ENCODE measurements around the gene PRKG1.
"Not testable (repeated sequence)": the region's sequence is repeated elsewhere in the genome, so short reads cannot be mapped to it uniquely, and the experiment has no call there.

The PRKG1 gene

DNA sequence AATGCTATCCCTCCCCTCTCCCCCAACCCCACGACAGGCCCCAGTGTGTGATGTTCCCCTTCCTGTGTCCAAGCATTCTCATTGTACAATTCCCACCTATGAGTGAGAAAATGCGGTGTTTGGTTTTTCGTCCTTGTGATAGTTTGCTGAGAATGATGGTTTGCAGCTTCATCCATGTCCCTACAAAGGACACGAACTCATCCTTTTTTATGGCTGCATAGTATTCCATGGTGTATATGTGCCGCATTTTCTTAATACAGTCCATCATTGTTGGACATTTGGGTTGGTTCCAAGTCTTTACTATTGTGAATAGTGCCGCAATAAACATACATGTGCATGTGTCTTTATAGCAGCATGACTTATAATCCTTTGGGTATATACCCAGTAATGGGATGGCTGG is 201.8 kb downstream of the PRKG1 start:
- H3K36me3 ChIP-seq (ENCODE audit: control insufficient read depth, insufficient read depth, low read length); H3K4me3 ChIP-seq (ENCODE audit: low read length); H3K27ac ChIP-seq (ENCODE audit: low read depth, low read length); H3K27me3 ChIP-seq (ENCODE audit: control insufficient read depth, insufficient read depth, low read length); H3K4me1 ChIP-seq (ENCODE audit: control insufficient read depth, insufficient read depth, low read length); H3K9ac ChIP-seq (ENCODE audit: low read length): not testable (repeated sequence)

DNA sequence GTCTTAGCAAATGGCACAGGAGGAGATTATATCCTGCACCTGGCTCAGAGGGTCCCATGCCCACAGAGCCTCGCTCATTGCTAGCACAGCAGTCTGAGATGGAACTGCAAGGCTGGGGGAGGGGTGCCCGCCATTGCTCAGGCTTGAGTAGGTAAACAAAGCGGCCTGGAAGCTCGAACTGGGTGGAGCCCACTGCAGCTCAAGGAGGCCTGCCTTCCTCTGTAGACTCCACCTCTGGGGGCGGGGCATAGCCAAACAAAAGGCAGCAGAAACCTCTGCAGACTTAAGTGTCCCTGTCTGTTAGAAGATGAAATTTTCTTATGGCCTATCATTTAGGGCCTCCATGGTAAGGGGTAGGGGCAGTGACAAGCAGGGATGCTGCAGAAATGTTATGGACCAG is 207.1 kb downstream of the PRKG1 start:
- not testable (repeated sequence) for H3K4me1 ChIP-seq (ENCODE audit: control insufficient read depth, insufficient read depth, low read length); H3K36me3 ChIP-seq (ENCODE audit: control insufficient read depth, insufficient read depth, low read length); H3K9ac ChIP-seq (ENCODE audit: low read length); H3K4me3 ChIP-seq (ENCODE audit: low read length); H3K27me3 ChIP-seq (ENCODE audit: control insufficient read depth, insufficient read depth, low read length); H3K27ac ChIP-seq (ENCODE audit: low read depth, low read length)

DNA sequence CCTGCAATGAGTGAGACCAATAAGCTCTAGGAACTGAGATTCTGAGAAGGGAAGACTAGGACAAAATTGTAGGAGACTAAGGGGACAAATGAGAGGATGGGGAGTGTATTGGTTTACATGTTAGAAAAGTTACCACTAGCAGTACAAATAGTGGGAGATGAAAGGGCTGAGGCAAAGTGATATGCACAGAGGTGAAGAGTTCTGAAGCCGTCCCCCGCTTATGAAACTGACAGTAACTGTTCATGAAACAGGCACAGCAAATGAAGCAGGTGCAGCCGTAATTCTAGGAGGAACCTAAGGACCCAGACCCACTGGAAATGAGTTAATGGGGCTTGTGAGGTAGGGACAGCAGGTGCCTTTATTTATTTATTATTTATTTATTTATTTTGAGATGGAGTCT is 211.3 kb downstream of the PRKG1 start:
- H3K27me3 ChIP-seq (ENCODE audit: control insufficient read depth, insufficient read depth, low read length) = no peaks in the 10 kb centered on the region
- no peaks in the 10 kb centered on the region for H3K4me1 ChIP-seq (ENCODE audit: control insufficient read depth, insufficient read depth, low read length)
- H3K27ac ChIP-seq (ENCODE audit: low read depth, low read length) = no peak overlapping the region
- no peaks in the 10 kb centered on the region for H3K36me3 ChIP-seq (ENCODE audit: control insufficient read depth, insufficient read depth, low read length)
- H3K9ac ChIP-seq (ENCODE audit: low read length) = no peak overlapping the region
- H3K4me3 ChIP-seq (ENCODE audit: low read length) = no peak overlapping the region

DNA sequence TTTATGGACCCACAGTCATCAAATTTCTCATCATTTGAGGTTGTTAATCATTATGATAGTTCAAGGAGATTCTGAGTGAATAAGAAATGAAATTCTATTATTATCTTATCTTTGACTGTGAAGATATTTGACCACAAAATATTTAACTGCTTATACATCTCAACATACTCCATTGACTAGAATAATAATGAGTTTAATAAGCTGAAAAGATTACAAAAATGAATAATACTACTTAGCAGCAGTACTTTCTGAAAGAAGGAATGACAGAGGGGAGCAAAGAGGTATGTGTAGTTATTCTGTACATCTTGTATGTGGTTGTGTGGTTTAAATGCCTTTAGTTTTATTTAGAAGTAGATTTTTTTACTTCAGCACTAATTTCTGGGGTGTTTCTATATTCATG is 214.2 kb downstream of the PRKG1 start:
- Histone ChIP-seq H3K4me3 (ENCODE audit: low read length) (no peak overlapping the region), H3K4me1 (ENCODE audit: control insufficient read depth, insufficient read depth, low read length) (no peaks in the 10 kb centered on the region), H3K27ac (ENCODE audit: low read depth, low read length) (no peak overlapping the region), H3K36me3 (ENCODE audit: control insufficient read depth, insufficient read depth, low read length) (no peaks in the 10 kb centered on the region), H3K27me3 (ENCODE audit: control insufficient read depth, insufficient read depth, low read length) (no peaks in the 10 kb centered on the region), H3K9ac (ENCODE audit: low read length) (no peak overlapping the region)

DNA sequence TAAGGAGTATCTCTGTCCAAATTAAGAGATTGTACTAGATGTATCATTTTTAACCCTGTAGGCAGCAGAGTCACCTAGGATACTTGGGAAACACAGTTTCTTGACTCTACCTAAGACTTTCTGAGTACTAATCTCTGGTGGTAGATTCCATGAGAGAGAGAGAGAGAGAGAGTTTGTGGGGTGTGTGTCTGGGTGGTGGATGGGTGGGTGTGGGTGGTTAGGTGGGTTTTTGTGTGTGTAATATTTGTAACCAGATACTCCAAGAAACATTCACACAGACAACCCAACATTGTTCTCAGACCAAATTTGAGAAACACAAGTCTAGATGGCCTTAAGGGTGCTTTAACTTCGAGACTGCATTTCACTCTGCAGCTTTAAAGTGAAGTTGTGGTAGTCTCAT is 215.2 kb downstream of the PRKG1 start:
- no peaks in the 10 kb centered on the region for H3K4me1 ChIP-seq (ENCODE audit: control insufficient read depth, insufficient read depth, low read length)
- no peak overlapping the region for H3K4me3 ChIP-seq (ENCODE audit: low read length)
- no peak overlapping the region for H3K27ac ChIP-seq (ENCODE audit: low read depth, low read length)
- no peaks in the 10 kb centered on the region for H3K36me3 ChIP-seq (ENCODE audit: control insufficient read depth, insufficient read depth, low read length)
- no peak overlapping the region for H3K9ac ChIP-seq (ENCODE audit: low read length)
- H3K27me3 ChIP-seq (ENCODE audit: control insufficient read depth, insufficient read depth, low read length) = no peaks in the 10 kb centered on the region

DNA sequence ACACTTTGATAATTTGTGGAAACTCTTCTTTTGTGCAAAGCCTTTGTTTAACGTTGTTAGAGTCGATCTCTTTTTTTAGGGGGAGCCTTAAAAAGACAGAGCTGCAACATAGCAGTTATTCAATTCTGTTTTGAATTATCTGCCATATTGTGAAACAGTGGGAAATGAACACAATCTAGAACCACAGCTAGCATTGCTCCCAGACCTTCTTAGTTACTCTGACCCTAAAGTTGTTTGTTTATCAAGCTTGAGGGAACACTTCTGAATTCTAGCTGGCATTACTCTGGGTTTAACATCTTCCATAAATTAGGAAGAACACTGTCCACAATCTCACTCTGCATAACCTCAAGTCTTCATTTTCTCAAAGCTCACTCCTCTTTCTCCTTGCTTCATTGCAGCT is 217.7 kb downstream of the PRKG1 start:
- Histone ChIP-seq H3K4me1 (ENCODE audit: control insufficient read depth, insufficient read depth, low read length) (no peaks in the 10 kb centered on the region), H3K9ac (ENCODE audit: low read length) (no peak overlapping the region), H3K27me3 (ENCODE audit: control insufficient read depth, insufficient read depth, low read length) (no peaks in the 10 kb centered on the region), H3K36me3 (ENCODE audit: control insufficient read depth, insufficient read depth, low read length) (no peaks in the 10 kb centered on the region), H3K4me3 (ENCODE audit: low read length) (no peak overlapping the region), H3K27ac (ENCODE audit: low read depth, low read length) (no peak overlapping the region)

DNA sequence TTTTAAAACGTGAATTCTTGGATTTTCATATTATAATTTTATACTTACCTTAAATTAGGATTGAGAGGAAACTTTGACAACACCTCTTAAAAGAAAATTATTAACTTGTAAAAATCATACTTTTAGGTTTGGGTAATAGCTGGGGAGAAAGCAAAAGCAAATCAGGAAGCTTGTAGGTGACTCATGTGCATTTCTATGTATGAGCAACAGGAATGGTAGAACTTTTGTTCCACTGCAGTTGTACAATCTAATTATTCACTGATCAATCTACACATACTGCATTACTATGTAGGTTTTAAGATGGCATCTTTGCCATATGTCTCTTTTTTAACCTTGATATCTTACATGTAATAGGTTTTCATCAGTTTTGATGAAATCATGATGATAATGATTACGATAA is 223.2 kb downstream of the PRKG1 start:
- Histone ChIP-seq H3K9ac (ENCODE audit: low read length) (no peak overlapping the region), H3K4me1 (ENCODE audit: control insufficient read depth, insufficient read depth, low read length) (peaks cover 6% of the 10 kb centered on the region), H3K27ac (ENCODE audit: low read depth, low read length) (no peak overlapping the region), H3K4me3 (ENCODE audit: low read length) (no peak overlapping the region), H3K36me3 (ENCODE audit: control insufficient read depth, insufficient read depth, low read length) (no peaks in the 10 kb centered on the region), H3K27me3 (ENCODE audit: control insufficient read depth, insufficient read depth, low read length) (no peaks in the 10 kb centered on the region)

DNA sequence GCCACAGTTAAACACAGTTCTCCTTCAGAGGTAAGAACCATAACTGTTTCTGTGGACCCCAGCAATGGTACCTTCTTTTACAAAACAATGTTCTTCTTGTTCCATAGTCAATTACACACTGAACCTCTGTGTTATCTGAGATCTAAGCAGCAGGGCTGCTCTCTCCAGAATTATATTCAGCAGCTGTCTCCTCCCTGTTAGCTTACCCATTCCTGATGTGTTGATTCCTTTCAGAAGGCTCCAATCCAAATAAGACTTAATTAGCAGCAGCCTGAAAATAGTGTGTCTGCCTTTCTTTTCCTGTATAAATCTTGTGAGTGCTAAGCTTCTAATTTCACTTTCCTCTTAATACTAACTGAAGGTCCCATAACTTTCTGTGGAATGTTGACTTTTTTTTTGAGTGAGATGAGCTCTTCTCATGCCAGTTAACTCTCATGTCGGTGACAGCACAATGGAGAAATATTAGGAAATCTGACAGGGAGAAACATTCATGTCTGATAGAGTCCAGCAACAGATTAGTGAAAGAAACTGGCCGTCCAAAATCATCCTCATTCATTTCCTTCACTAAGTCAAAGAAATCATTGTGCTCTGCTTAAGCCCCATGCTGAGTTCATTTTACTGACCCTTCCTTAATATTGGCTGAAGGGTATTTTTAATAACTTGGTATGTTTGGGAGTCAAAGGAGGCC is 226.5 kb downstream of the PRKG1 start:
- Histone ChIP-seq H3K27me3 (ENCODE audit: control insufficient read depth, insufficient read depth, low read length) (no peaks in the 10 kb centered on the region), H3K4me1 (ENCODE audit: control insufficient read depth, insufficient read depth, low read length) (peaks cover 11% of the 10 kb centered on the region), H3K4me3 (ENCODE audit: low read length) (no peak overlapping the region), H3K9ac (ENCODE audit: low read length) (no peak overlapping the region), H3K27ac (ENCODE audit: low read depth, low read length) (peak overlapping the region; percentile 71), H3K36me3 (ENCODE audit: control insufficient read depth, insufficient read depth, low read length) (no peaks in the 10 kb centered on the region)

DNA sequence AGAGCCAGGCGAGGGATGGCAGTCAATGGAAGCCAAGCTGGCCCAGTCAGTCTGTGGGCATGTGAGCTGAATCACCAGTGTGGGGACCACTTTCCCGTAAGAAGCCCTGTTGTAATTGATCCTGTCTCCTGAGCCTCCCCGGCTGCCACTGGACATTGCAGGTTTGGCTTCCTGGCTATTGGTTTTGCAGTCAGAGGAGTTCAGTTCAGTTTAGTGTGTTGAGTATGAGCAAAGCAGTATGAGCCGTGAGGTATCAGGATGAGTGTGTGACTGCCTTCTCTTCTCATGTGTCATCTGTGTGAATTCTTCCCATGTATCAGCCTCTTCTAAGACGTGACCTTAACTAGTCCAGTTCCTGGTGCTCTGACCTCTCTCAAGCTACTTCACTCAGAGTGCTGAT is 227.4 kb downstream of the PRKG1 start:
- Histone ChIP-seq H3K9ac (ENCODE audit: low read length) (no peak overlapping the region), H3K4me1 (ENCODE audit: control insufficient read depth, insufficient read depth, low read length) (peaks cover 11% of the 10 kb centered on the region), H3K27me3 (ENCODE audit: control insufficient read depth, insufficient read depth, low read length) (no peaks in the 10 kb centered on the region), H3K36me3 (ENCODE audit: control insufficient read depth, insufficient read depth, low read length) (no peaks in the 10 kb centered on the region), H3K4me3 (ENCODE audit: low read length) (no peak overlapping the region), H3K27ac (ENCODE audit: low read depth, low read length) (peak overlapping the region; percentile 71)

DNA sequence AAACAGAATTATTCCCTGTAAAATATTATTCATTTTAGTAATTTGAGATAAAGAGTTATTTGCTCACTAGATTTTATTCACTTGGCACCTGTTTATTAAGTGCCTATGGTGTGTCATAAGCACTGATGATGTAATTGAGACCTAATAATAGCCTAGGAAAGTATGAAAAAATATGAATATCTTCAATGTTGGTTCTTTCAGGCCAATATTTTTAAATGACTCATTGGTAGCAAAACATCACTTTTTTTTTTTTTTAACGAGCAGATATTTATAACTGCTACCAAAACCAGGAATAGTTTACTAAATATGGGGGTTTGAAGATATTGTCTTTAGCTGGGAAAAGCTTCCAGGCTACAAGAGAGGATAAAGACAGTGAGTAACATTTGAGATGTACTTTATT is 228.0 kb downstream of the PRKG1 start:
- no peaks in the 10 kb centered on the region for H3K36me3 ChIP-seq (ENCODE audit: control insufficient read depth, insufficient read depth, low read length)
- H3K4me1 ChIP-seq (ENCODE audit: control insufficient read depth, insufficient read depth, low read length) = peaks cover 11% of the 10 kb centered on the region
- H3K27ac ChIP-seq (ENCODE audit: low read depth, low read length) = peak overlapping the region; percentile 67
- no peak overlapping the region for H3K9ac ChIP-seq (ENCODE audit: low read length)
- no peaks in the 10 kb centered on the region for H3K27me3 ChIP-seq (ENCODE audit: control insufficient read depth, insufficient read depth, low read length)
- H3K4me3 ChIP-seq (ENCODE audit: low read length) = no peak overlapping the region

DNA sequence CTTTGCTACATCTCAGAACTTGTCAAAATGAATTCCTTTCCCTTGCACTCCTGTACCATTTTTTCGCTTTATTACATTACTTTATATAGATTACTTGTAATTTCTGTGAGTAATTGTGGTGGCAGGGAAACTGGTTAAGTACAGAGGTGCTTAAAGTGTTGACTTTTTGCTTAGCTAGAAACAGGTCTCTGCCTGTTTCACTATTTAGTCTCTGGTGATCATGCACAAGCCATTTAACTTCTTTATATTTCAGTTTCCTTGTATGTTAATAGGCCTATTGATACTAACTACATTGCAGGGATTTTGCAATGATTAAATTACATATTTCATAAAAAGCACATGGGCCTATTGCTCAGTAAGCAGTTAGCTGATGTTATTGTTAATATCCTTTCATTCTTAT is 233.8 kb downstream of the PRKG1 start:
- no peak overlapping the region for H3K27ac ChIP-seq (ENCODE audit: low read depth, low read length)
- H3K9ac ChIP-seq (ENCODE audit: low read length) = no peak overlapping the region
- no peaks in the 10 kb centered on the region for H3K27me3 ChIP-seq (ENCODE audit: control insufficient read depth, insufficient read depth, low read length)
- no peak overlapping the region for H3K4me3 ChIP-seq (ENCODE audit: low read length)
- H3K36me3 ChIP-seq (ENCODE audit: control insufficient read depth, insufficient read depth, low read length) = no peaks in the 10 kb centered on the region
- H3K4me1 ChIP-seq (ENCODE audit: control insufficient read depth, insufficient read depth, low read length) = no peaks in the 10 kb centered on the region

DNA sequence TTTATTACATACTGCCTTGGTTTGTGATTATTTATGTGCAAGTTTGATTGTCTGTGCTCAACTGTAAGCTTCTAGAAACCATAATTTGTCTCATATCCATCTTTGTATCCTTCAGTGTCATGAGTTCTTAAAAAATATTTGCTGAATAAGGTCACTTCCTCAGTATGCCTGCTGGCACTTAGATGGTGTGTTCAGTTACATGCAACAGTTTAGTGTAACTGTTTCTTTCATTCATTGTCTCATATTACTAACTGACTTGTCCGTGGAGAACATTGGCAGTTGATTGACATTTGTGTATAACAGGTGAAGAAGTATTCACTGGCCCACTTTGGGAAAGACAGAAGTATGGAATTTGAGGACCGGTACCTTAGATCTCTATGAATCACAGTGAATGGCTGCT is 236.9 kb downstream of the PRKG1 start:
- Histone ChIP-seq H3K36me3 (ENCODE audit: control insufficient read depth, insufficient read depth, low read length) (no peaks in the 10 kb centered on the region), H3K4me1 (ENCODE audit: control insufficient read depth, insufficient read depth, low read length) (peaks cover 2% of the 10 kb centered on the region)

DNA sequence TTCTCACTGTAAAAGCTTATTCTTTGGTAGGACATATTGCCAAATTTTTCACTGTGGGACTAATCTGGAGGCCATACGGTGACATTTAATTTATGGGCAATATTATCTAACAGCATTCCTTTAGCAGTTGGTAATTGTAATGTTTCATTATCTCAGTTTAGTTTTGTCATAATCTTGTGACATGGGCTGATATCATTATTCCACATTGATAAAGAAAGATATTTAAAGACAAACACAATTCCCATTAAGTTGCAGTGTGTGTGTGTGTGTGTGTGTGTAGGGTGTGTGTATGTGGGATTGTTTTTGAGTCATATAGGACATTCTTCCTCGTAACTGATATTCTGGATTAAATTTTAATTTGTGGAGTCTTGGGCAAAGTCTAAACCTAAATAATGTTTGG is 238.5 kb downstream of the PRKG1 start:
- Histone ChIP-seq H3K4me1 (ENCODE audit: control insufficient read depth, insufficient read depth, low read length) (peaks cover 2% of the 10 kb centered on the region), H3K4me3 (ENCODE audit: low read length) (no peak overlapping the region), H3K27ac (ENCODE audit: low read depth, low read length) (no peak overlapping the region), H3K9ac (ENCODE audit: low read length) (no peak overlapping the region), H3K36me3 (ENCODE audit: control insufficient read depth, insufficient read depth, low read length) (no peaks in the 10 kb centered on the region), H3K27me3 (ENCODE audit: control insufficient read depth, insufficient read depth, low read length) (no peaks in the 10 kb centered on the region)

More for the DNA sequence above, 236.9 kb downstream of the PRKG1 start:
- Histone ChIP-seq H3K9ac (ENCODE audit: low read length) (no peak overlapping the region), H3K27me3 (ENCODE audit: control insufficient read depth, insufficient read depth, low read length) (no peaks in the 10 kb centered on the region), H3K27ac (ENCODE audit: low read depth, low read length) (no peak overlapping the region), H3K4me3 (ENCODE audit: low read length) (no peak overlapping the region)

Data from rectal smooth muscle tissue (tissue), 1 donor.